ENCODE measurements around the gene PGA5. TPM values are rescaled to one million over a fixed set of nuclear protein-coding genes. Genes with fewer than 3 reads are reported as not detected.

The PGA5 gene
- total and polyA plus RNA-seq, 2 experiments from 2014 or later: 0.45 to 0.52 TPM

GRCh38 chr11:61265357-61265756, 24.4 kb downstream of the PGA5 start:
- Histone ChIP-seq H3K36me3 (ENCODE audit: insufficient read depth) (no peaks in the 10 kb centered on the region), H2AFZ (no peak overlapping the region)

More at GRCh38 chr11:61265357-61265756, 24.4 kb downstream of the PGA5 start:
- Mint-ChIP-seq H3K4me3 (no peak overlapping the region), H3K9me3 (no peaks in the 10 kb centered on the region), H3K27ac (no peak overlapping the region), H3K4me1 (no peaks in the 10 kb centered on the region), H3K36me3 (ENCODE audit: low read depth) (peaks cover 3% of the 10 kb centered on the region; the same call in 1 of the 3 replicates), H3K27me3 (ENCODE audit: insufficient read depth, low read depth, poor library complexity) (peaks cover 2% of the 10 kb centered on the region)
- DNase-seq (ENCODE audit: low spot score): no peak
- Histone ChIP-seq H3K27ac (ENCODE audit: low read depth) (no peak overlapping the region), H3K79me2 (replicated peaks; ENCODE audit: insufficient read depth) (no peaks in the 10 kb centered on the region), H3F3A (replicated peaks; ENCODE audit: low read depth) (no peaks in the 10 kb centered on the region), H3K4me1 (ENCODE audit: insufficient read depth) (no peaks in the 10 kb centered on the region), H3K4me3 (no peak overlapping the region), H3K27me3 (ENCODE audit: insufficient read depth) (no peaks in the 10 kb centered on the region), H3K9me2 (ENCODE audit: insufficient read depth) (no peaks in the 10 kb centered on the region), H4K20me1 (replicated peaks; ENCODE audit: insufficient read depth) (0 out of 2 replicates have a peak, but pooled peaks cover 4% of the 10 kb centered on the region), H3K4me2 (no peak overlapping the region)
- TF ChIP-seq ZNF462 (CRISPR knock-in tag; IDR thresholded peaks at IDR 0.05): no peak
- no peak for TF ChIP-seq REST (IDR thresholded peaks at IDR 0.05; ENCODE audit: unreplicated experiment)
- no peak for TF ChIP-seq ZNF331 (CRISPR knock-in tag; IDR thresholded peaks at IDR 0.05; ENCODE audit: low read depth)
- TF ChIP-seq EZH2phosphoT487 (IDR thresholded peaks at IDR 0.05; ENCODE audit: unreplicated experiment): no peak
- TF ChIP-seq EZH2 (IDR thresholded peaks at IDR 0.05; ENCODE audit: low read depth, unreplicated experiment): no peak
- no peak for TF ChIP-seq NANOG (IDR thresholded peaks at IDR 0.05; ENCODE audit: borderline replicate concordance)
- TF ChIP-seq ZNF114 (CRISPR knock-in tag; IDR thresholded peaks at IDR 0.05): no peak
- no peak for TF ChIP-seq CTCF (conservative IDR thresholded peaks at IDR 0.05; ENCODE audit: low read depth in 2 of 2)
- TF ChIP-seq STAT1 (IDR thresholded peaks at IDR 0.05; ENCODE audit: unreplicated experiment): no peak
- TF ChIP-seq CREB1 (CRISPR knock-in tag; IDR thresholded peaks at IDR 0.05; ENCODE audit: low read depth): no peak
- no peak for TF ChIP-seq POLR2AphosphoS5 (IDR thresholded peaks at IDR 0.05; ENCODE audit: low read depth)
- TF ChIP-seq JUNB (IDR thresholded peaks at IDR 0.05; ENCODE audit: unreplicated experiment): no peak
- no peak for TF ChIP-seq ETS1 (IDR thresholded peaks at IDR 0.05)
- ATAC-seq: no peak
